ENCODE results near the gene TRAF1.
A peak's percentile ranks its signal among the peaks of the same experiment; 100 is the strongest.

The TRAF1 gene

GRCh38 chr9:120890320-120891244 is 36.0 kb downstream of the TRAF1 start:
- no peak for DNase-seq (ENCODE audit: low read depth)

GRCh38 chr9:120889606-120890271 is 36.9 kb downstream of the TRAF1 start:
- no peak for DNase-seq (ENCODE audit: low read depth)

- DNase-seq (ENCODE audit: low read depth): no peak
Measured at GRCh38 chr9:120888626-120889025, 38.0 kb downstream of the TRAF1 start.

GRCh38 chr9:120886490-120886967 is 40.1 kb downstream of the TRAF1 start:
- no peak for DNase-seq (ENCODE audit: low read depth)

GRCh38 chr9:120885958-120886357 is 40.6 kb downstream of the TRAF1 start:
- no peak for DNase-seq (ENCODE audit: low read depth)

GRCh38 chr9:120885457-120885856 is 41.1 kb downstream of the TRAF1 start:
- no peak for DNase-seq (ENCODE audit: low read depth)

GRCh38 chr9:120883608-120883996 is 43.0 kb downstream of the TRAF1 start:
- DNase-seq (ENCODE audit: low read depth): no peak

- no peak for DNase-seq (ENCODE audit: low read depth)
Measured at GRCh38 chr9:120882935-120883607, 43.5 kb downstream of the TRAF1 start.

- no peak for DNase-seq (ENCODE audit: low read depth)
Measured at GRCh38 chr9:120879446-120879845, 47.1 kb downstream of the TRAF1 start.

GRCh38 chr9:120878188-120879130 is 48.1 kb downstream of the TRAF1 start:
- no peak for DNase-seq (ENCODE audit: low read depth)

- no peak for DNase-seq (ENCODE audit: low read depth)
Measured at GRCh38 chr9:120877276-120878034, 49.1 kb downstream of the TRAF1 start.

- no peak for DNase-seq (ENCODE audit: low read depth)
Measured at GRCh38 chr9:120876842-120877240, 49.8 kb downstream of the TRAF1 start, which contains the start of gene PHF19. PHF19 (minus strand) TSS chr9:120877188; CDS start chr9:120874741, 2,447 bp downstream.

GRCh38 chr9:120875954-120876841 is 50.4 kb downstream of the TRAF1 start:
- peak; percentile 69 for DNase-seq (ENCODE audit: low read depth)

GRCh38 chr9:120875643-120875953 is 51.0 kb downstream of the TRAF1 start:
- DNase-seq (ENCODE audit: low read depth): no peak

- DNase-seq (ENCODE audit: low read depth): no peak
Measured at GRCh38 chr9:120875195-120875565, 51.4 kb downstream of the TRAF1 start.

GRCh38 chr9:120874226-120875194 is 52.1 kb downstream of the TRAF1 start:
- DNase-seq (ENCODE audit: low read depth): no peak

GRCh38 chr9:120873512-120873911 is 53.1 kb downstream of the TRAF1 start:
- DNase-seq (ENCODE audit: low read depth): no peak

GRCh38 chr9:120872791-120873502 is 53.6 kb downstream of the TRAF1 start:
- no peak for DNase-seq (ENCODE audit: low read depth)
